Central memory CD8-positive, alpha-beta T cell (primary cell): ENCODE measurements around the gene TMEM187.

Experiments
- ATAC-seq: fragments of 150-1000 bp; cut with Tn5 transposase; replicated peaks from 2 replicates; pipeline ENCODE4 v1.10.0; 2022; ENCODE audit warnings: mild to moderate bottlenecking, moderate FRiP score, moderate number of reproducible peaks; ENCODE audit not compliant: poor library complexity, severe bottlenecking; ENCODE audit errors: extremely low read depth
- DNase-seq, 2 donors: peaks; one replicate each; pipeline ENCODE4 v3.0.0; 2021; ENCODE audit warnings: low spot score in 2 of 2
- H3K27ac Mint-ChIP-seq: one replicate; pipeline ENCODE4 v1.8.0; 2022; ENCODE audit warnings: low read depth, mild to moderate bottlenecking, moderate library complexity, mixed read lengths
- H3K27me3 Mint-ChIP-seq: one replicate; pipeline ENCODE4 v1.8.0; 2022; ENCODE audit warnings: mixed read lengths
- H3K36me3 Mint-ChIP-seq: one replicate; pipeline ENCODE4 v1.8.0; 2022; ENCODE audit warnings: mild to moderate bottlenecking, moderate library complexity, mixed read lengths; ENCODE audit not compliant: insufficient read depth
- H3K4me1 Mint-ChIP-seq: one replicate; pipeline ENCODE4 v1.8.0; 2022; ENCODE audit warnings: mixed read lengths
- H3K4me3 Mint-ChIP-seq: one replicate; pipeline ENCODE4 v1.8.0; 2022; ENCODE audit warnings: mild to moderate bottlenecking, moderate library complexity, mixed read lengths
- H3K9me3 Mint-ChIP-seq: one replicate; pipeline ENCODE4 v1.8.0; 2022; ENCODE audit warnings: mixed read lengths

TMEM187 gene

DNA sequence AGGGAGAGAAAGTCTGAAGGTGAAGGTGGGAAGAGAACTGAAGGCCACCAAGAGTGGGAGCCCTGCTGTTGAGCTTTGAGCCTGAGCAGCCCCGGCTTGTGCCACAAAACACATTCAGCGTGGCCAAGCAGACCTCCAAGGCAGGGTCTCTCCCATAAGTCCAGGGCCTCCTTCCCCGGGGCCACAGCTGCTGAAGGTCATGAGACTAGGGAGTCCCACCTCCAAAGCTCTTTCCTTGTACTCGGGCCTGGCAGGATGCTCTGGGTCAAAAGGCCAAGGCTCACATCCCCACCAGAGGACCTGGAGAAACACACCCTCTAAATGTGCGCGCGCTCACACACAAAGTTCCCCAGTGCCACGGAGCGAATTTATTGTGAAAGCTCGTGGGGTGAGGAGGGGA, 43.0 kb upstream of the TMEM187 start:
- H3K27ac Mint-ChIP-seq = no peak overlapping the region

DNA sequence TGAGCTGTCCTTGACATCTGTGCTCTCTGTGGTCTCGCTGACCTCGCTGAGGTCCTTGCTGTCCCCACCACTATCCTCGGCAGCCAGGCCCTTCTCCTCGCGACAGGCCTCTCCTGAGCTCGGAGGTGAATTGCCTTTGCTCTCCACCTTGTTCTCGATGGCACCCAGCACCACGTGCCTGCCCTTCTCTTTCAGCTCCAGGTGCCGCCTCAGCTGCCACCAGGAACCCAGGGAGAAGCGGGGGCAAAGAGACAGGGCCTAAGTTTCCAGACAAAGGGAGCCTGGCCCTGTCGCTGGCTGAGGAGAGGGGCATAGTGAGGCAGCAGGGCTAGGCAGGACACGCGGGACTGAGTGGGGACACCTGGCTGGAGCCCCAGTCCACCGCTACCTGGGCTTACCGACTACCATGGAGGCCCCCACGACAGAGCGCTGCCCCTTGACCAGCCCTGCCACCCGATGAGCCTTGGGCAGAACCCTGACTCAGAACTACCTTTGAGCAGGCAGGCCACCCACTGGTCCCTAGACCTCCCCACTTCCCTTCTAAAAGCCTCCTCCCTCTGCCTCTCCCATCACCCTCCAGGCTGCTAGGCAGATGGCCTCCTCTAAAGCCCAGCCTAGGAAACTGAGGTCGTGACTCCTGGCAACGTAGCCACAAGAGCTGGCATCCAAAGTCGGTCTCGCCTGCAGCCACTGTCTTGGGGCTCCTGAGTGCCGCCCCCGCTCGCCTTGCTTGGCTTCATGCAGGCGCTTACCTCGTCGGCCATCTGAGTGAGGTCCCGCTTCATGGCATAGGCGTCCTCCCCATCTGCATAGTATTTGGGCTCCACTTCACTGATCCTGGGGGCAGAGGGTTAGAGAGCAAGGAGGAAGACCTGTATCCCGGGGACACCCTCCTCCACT, 42.3 kb upstream of the TMEM187 start:
- peaks cover 16% of the 10 kb centered on the region for H3K36me3 Mint-ChIP-seq
- no peaks in the 10 kb centered on the region for H3K27me3 Mint-ChIP-seq
- no peak for DNase-seq
- no peak for ATAC-seq
- H3K4me1 Mint-ChIP-seq = peaks cover 30% of the 10 kb centered on the region
- H3K4me3 Mint-ChIP-seq = no peak overlapping the region
- H3K27ac Mint-ChIP-seq = no peak overlapping the region
- no peaks in the 10 kb centered on the region for H3K9me3 Mint-ChIP-seq

More for the DNA sequence above, 43.0 kb upstream of the TMEM187 start:
- DNase-seq (no peak), ATAC-seq (no peak)
- Mint-ChIP-seq H3K36me3 (peaks cover 16% of the 10 kb centered on the region), H3K27me3 (no peaks in the 10 kb centered on the region), H3K4me3 (no peak overlapping the region), H3K9me3 (no peaks in the 10 kb centered on the region), H3K4me1 (peaks cover 33% of the 10 kb centered on the region)

DNA sequence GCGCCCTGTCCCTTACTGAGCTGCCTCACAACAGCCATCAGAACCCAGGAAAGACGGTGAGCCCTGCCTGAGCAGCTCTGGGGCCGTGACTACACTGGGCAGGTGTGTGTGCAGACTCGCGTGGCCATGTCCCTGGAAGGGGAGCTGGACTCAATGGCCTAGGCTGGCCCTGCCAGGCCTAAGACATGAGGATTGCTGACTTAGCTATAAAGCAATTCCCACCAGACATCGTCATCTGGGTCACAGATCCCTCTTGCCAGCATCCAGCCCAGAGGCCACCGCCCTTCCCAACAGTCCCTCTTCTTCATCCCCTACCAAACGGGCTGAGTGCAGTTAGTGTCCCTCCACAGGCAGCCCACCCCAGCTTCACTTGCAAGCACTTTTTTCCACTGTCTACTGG, 41.4 kb upstream of the TMEM187 start:
- Mint-ChIP-seq H3K27me3 (no peaks in the 10 kb centered on the region), H3K36me3 (peaks cover 13% of the 10 kb centered on the region), H3K27ac (peak overlapping the region; percentile 71), H3K9me3 (no peaks in the 10 kb centered on the region), H3K4me3 (no peak overlapping the region), H3K4me1 (peaks cover 24% of the 10 kb centered on the region)
- no peak for DNase-seq
- ATAC-seq = no peak

DNA sequence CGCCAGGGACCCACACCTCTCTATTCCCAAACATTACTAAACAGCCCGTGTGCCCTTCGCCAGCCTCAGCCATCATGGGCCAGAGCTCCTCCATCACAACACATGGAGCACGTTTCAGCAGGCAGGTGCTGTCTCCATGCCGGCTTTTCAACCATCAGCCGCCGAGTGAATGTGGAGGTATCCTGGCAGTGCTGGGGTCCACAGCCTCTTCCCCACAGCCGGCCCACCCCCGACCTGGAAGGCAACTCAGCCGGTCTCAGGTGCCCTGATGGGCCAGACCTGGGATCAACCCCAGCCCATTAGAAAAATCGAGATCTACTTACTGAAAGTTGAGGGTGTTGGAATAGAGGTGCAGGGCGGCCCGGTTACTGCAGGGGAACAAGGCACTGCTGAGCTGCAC, 40.8 kb upstream of the TMEM187 start:
- Mint-ChIP-seq H3K4me1 (peaks cover 24% of the 10 kb centered on the region), H3K27me3 (no peaks in the 10 kb centered on the region), H3K36me3 (peaks cover 16% of the 10 kb centered on the region), H3K4me3 (no peak overlapping the region), H3K27ac (peak overlapping the region; percentile 71), H3K9me3 (no peaks in the 10 kb centered on the region)
- DNase-seq (no peak), ATAC-seq (no peak)

DNA sequence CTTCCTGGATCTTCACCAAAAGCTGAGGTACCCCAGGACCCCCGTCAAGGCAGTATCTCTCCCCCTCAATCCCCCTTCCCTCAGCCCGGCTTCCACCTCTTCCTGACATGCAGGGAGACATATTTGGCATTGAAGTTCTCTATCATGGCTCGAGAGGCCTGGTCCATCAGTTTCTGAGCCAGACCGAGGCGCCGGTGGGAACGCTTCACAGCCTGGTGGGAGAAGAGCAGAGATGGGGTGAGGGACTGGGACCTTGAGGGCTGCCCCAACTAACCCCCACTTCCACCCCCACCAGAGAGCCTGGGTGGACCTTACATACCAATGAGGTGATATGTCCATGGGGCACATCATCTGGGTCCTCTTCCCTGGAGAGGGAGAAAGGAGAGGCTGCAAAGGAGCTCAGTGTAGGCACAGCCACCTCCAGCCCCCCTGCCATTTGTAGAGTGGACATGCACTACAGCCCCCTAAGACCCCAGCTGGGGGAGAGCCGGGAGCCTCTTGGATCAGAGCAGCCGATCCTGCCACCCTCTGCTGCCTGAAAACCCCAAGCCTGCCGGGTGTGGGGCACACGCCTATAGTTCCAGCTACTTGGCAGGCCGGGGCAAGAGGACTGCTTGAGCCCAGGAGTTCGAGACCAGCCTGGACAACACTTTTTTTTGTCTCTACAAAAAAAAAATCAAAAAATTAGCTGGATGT, 40.2 kb upstream of the TMEM187 start:
- Mint-ChIP-seq H3K27ac (no peak overlapping the region), H3K36me3 (peaks cover 14% of the 10 kb centered on the region), H3K4me3 (no peak overlapping the region), H3K9me3 (no peaks in the 10 kb centered on the region), H3K4me1 (peaks cover 19% of the 10 kb centered on the region), H3K27me3 (no peaks in the 10 kb centered on the region)
- DNase-seq = no peak
- no peak for ATAC-seq

DNA sequence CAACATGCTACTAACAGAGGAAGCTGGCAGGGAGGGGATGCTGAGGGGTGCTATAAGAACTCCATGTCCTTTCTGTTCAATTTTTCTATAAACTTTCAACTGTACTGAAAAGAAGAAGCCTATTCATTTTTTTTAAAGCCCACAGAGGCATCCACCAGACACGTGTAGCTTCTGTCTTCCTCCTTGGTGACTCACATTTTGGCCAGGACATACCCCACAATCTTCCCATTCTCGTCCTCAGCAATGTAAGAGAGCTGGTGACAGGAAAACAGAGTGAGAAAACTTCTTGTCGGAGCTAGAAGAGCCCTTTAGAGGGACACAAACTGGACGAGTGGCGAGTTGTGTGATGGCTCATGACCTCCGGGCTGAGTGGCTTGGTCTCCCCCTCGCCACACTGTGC, 38.8 kb upstream of the TMEM187 start:
- ATAC-seq (no peak), DNase-seq (no peak)
- Mint-ChIP-seq H3K9me3 (no peaks in the 10 kb centered on the region), H3K27me3 (no peaks in the 10 kb centered on the region), H3K36me3 (peaks cover 11% of the 10 kb centered on the region), H3K4me1 (peaks cover 10% of the 10 kb centered on the region), H3K4me3 (peak overlapping the region; percentile 81), H3K27ac (peak overlapping the region; percentile 69)

DNA sequence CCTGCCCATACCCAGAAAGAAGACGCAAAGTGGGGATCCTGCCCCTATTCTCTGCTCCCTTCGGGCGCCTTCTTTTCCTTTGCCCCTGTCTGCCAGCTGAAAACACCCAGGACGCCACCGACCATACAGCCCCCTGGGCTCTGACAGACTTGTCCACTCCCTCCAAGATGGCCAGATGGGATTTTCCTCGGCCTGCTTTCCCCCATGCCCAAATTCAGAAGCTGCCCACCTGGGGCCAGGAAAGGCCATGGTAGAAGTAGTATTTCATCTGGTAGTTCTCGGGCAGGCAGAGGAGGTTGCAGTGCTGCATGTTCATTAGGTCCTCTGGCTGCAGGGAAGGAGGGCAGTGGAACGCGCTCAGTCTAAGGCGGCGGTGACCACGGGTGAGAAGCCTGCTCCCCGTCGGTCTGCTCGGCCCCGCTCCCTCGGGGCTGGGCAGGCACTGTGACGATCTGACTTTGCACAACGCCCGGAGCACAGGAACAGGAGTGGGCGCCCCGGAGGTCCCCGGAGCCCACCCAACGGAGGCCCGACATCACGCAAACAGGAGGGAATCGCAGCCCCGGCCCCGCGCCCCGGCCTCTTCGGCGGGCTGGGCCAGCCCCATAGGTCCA, 38.3 kb upstream of the TMEM187 start:
- Mint-ChIP-seq H3K27me3 (no peaks in the 10 kb centered on the region), H3K4me1 (peaks cover 10% of the 10 kb centered on the region), H3K27ac (peak overlapping the region; percentile 69), H3K4me3 (peak overlapping the region; percentile 81), H3K36me3 (peaks cover 11% of the 10 kb centered on the region), H3K9me3 (no peaks in the 10 kb centered on the region)
- ATAC-seq (peak; percentile 55), DNase-seq (no peak)

DNA sequence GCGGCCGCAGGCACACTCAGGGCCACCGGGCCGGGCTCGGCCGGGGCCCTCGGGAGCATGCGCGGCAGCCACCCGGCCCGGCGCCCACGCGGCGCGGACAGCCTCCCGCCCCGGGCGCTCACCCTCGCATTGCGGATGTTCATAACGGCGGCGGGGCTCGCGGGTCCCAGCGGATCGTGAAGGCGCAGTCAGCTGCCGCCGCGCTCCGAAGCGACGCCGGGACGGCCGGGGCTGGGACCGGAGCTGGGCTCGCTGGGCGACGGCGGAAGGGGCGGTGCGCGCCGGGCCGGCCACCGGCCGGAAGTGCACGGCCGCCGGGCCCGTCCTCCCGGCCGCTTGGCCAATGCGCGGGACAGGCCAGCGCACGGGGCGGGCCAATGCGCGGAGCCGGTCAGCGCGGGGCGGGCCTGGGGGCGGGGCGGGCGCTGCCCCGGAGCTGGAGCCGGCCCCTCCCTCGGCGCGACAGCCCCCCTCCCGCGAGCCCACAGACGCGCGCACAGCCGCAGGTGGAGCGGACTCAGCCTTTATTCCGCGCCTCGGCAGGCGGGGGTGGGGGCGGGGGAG, 37.7 kb upstream of the TMEM187 start, which contains the start of gene NAA10:
Gene NAA10, minus strand, starts transcription at position 276 of the 564 bp plus-strand sequence. Its CDS starts 133 bp downstream, at position 143.
- H3K4me1 Mint-ChIP-seq = peaks cover 10% of the 10 kb centered on the region
- peak within 1 kb of the TSS; percentile 69 for H3K27ac Mint-ChIP-seq
- H3K9me3 Mint-ChIP-seq = no peaks in the 10 kb centered on the region
- H3K4me3 Mint-ChIP-seq = peak within 1 kb of the TSS; percentile 81
- peaks cover 10% of the 10 kb centered on the region for H3K36me3 Mint-ChIP-seq
- ATAC-seq = peak; percentile 52
- no peak for DNase-seq
- H3K27me3 Mint-ChIP-seq = no peaks in the 10 kb centered on the region

DNA sequence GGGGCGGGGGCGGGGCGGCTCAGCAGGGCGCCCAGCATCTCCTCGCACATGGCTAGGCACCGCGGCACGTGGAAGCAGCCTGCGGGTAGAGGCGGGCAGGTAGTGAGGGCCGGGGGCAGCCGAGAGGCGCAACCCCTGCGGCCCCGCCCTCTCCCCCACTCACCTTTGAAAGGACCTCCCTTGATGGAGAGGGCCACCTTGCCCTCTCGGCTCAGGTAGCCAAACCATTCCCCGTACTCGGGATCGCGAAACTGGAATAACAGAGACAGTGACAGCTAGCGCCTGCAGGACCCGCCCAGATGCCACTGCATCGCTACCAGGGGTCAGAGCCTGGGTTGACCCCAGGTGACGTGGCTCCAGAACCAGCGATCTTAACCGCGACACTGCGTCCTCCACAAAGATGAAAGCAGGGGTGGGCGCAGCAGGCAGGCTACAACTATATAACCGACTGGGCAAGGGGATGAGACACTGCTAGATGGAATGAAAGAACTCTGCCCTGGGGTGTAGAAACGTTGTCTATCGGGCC, 37.2 kb upstream of the TMEM187 start:
- peak overlapping the region; percentile 62 for H3K4me3 Mint-ChIP-seq
- peak overlapping the region; percentile 44 for H3K27ac Mint-ChIP-seq
- no peaks in the 10 kb centered on the region for H3K9me3 Mint-ChIP-seq
- H3K4me1 Mint-ChIP-seq = peaks cover 10% of the 10 kb centered on the region
- DNase-seq (no peak), ATAC-seq (no peak)
- H3K36me3 Mint-ChIP-seq = peaks cover 10% of the 10 kb centered on the region
- H3K27me3 Mint-ChIP-seq = no peaks in the 10 kb centered on the region

DNA sequence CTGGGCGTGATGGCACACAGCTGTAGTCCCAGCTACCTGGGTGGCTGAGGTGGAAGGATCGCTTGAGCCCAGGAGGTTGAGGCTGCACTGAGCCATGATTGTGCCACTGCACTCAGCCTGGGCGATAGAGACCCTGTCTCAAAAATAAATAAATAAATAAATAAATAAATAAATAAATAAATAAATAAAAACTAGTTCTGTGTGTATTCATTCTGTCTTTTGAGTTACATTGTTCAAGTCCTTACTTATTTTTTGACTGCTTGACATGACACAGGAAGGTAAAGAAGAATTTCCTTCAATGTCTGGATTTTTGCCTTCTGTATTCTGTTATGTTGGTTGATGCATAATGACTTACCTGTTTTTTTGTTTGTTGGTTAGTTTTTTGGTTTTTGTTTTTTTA, 35.5 kb upstream of the TMEM187 start:
- ATAC-seq (no peak), DNase-seq (no peak)
- peaks cover 9% of the 10 kb centered on the region for H3K36me3 Mint-ChIP-seq
- H3K27me3 Mint-ChIP-seq = no peaks in the 10 kb centered on the region
- no peaks in the 10 kb centered on the region for H3K9me3 Mint-ChIP-seq
- no peak overlapping the region for H3K4me3 Mint-ChIP-seq
- H3K27ac Mint-ChIP-seq = no peak overlapping the region
- H3K4me1 Mint-ChIP-seq = peaks cover 5% of the 10 kb centered on the region

DNA sequence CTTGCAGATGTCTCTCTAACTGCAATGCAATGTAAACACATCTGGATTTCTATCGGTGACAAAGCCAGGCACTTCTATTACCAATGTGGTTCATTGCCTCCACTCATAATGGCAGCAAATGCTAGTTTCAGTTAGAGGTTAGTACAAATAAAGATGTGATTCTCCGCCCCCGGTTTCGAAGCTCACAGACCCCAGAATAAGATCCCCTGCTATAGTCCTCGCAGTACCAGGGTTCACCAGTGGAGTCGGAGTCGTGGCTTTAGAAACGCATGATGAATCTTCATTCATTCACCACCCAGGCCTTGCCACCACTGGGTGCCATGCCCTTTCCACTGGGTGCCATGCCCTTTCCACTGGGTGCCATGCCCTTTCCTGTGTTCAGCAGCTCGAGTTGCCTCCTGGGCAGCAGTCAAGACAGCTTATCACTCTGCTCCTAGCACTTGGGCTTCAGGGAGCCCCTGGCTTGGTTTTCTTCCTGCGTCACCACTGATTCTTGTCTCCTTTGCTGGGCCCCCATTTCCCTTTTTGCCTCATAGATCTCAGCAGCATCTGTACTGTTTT, 34.2 kb upstream of the TMEM187 start:
- Mint-ChIP-seq H3K27me3 (no peaks in the 10 kb centered on the region), H3K36me3 (peaks cover 4% of the 10 kb centered on the region), H3K27ac (no peak overlapping the region), H3K4me1 (peaks cover 5% of the 10 kb centered on the region), H3K4me3 (no peak overlapping the region), H3K9me3 (no peaks in the 10 kb centered on the region)
- no peak for ATAC-seq
- no peak for DNase-seq

DNA sequence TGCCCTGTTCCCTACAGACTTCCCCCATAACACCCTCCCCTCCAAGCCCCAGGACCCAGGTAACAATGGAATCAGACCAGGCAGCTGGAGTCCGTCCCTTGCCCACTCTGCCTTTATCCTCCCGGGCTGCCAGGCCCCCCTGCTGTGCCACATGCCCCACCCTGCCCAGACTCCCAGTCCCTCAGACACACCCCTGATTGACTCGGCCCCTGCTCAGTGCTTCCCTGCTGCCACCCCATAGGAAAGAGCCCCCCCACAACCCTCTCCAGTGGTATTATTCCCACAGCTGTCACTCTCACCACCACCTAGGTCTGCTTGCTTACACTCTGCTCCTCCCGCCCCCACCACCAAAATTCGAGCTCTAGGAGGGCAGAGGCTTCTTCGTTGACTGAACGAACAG, 33.0 kb upstream of the TMEM187 start:
- Mint-ChIP-seq H3K4me1 (peaks cover 5% of the 10 kb centered on the region), H3K27me3 (no peaks in the 10 kb centered on the region), H3K36me3 (peaks cover 4% of the 10 kb centered on the region), H3K9me3 (no peaks in the 10 kb centered on the region), H3K4me3 (no peak overlapping the region), H3K27ac (no peak overlapping the region)
- ATAC-seq (no peak), DNase-seq (no peak)
